HEK293 (cell line): ENCODE data around the gene SLC22A4.

Experiments used
- FEZF1 ChIP-seq: fragments of 450-650 bp; formaldehyde crosslinking; IDR thresholded peaks from 2 replicates; pipeline ENCODE4 v1.5.1; 2016; ENCODE audit warnings: missing biosample characterization, missing genetic modification characterization
- GLIS1 ChIP-seq: fragments of 450-650 bp; formaldehyde crosslinking; IDR thresholded peaks from 2 replicates; pipeline ENCODE4 v1.5.1; 2016; ENCODE audit warnings: missing biosample characterization, missing genetic modification characterization
- OSR2 ChIP-seq: fragments of 450-650 bp; formaldehyde crosslinking; IDR thresholded peaks from 2 replicates; pipeline ENCODE4 v1.5.1; 2016; ENCODE audit warnings: missing biosample characterization, missing genetic modification characterization
- SETDB1 ChIP-seq: IDR thresholded peaks from one replicate; pipeline ENCODE4 v1.6.1; 2017; ENCODE audit warnings: mild to moderate bottlenecking, low read length, moderate library complexity, mixed read lengths; ENCODE audit not compliant: insufficient read length
- SP3 ChIP-seq: fragments of 450-650 bp; formaldehyde crosslinking; IDR thresholded peaks from 2 replicates; pipeline ENCODE4 v1.5.1; 2016; ENCODE audit warnings: missing biosample characterization, missing genetic modification characterization
- WT1 ChIP-seq: fragments of 450-650 bp; formaldehyde crosslinking; IDR thresholded peaks from 2 replicates; pipeline ENCODE4 v1.5.1; 2016; ENCODE audit warnings: missing biosample characterization, missing genetic modification characterization
- YY2 ChIP-seq: fragments of 450-650 bp; formaldehyde crosslinking; IDR thresholded peaks from 2 replicates; pipeline ENCODE4 v1.5.1; 2016; ENCODE audit warnings: missing biosample characterization, missing genetic modification characterization
- ZBTB20 ChIP-seq: fragments of 450-650 bp; formaldehyde crosslinking; IDR thresholded peaks from 2 replicates; pipeline ENCODE4 v1.5.1; 2016; ENCODE audit warnings: missing biosample characterization, missing genetic modification characterization
- ZBTB21 ChIP-seq: fragments of 450-650 bp; formaldehyde crosslinking; IDR thresholded peaks from 2 replicates; pipeline ENCODE4 v1.5.1; 2017; ENCODE audit warnings: missing biosample characterization, missing genetic modification characterization
- ZIC2 ChIP-seq: fragments of 450-650 bp; formaldehyde crosslinking; IDR thresholded peaks from 2 replicates; pipeline ENCODE4 v1.5.1; 2016; ENCODE audit warnings: missing biosample characterization, missing genetic modification characterization
- ZNF10 ChIP-seq: fragments of 450-650 bp; formaldehyde crosslinking; IDR thresholded peaks from 2 replicates; pipeline ENCODE4 v1.5.1; 2017; ENCODE audit warnings: missing biosample characterization, missing genetic modification characterization
- ZNF132 ChIP-seq: fragments of 450-650 bp; formaldehyde crosslinking; IDR thresholded peaks from 2 replicates; pipeline ENCODE4 v1.5.1; 2017; ENCODE audit warnings: missing biosample characterization, missing genetic modification characterization, borderline replicate concordance
- ZNF138 ChIP-seq: fragments of 450-650 bp; formaldehyde crosslinking; IDR thresholded peaks from 2 replicates; pipeline ENCODE4 v1.5.1; 2016; ENCODE audit warnings: missing biosample characterization, missing genetic modification characterization, borderline replicate concordance
- ZNF202 ChIP-seq: fragments of 450-650 bp; formaldehyde crosslinking; IDR thresholded peaks from 2 replicates; pipeline ENCODE4 v1.5.1; 2016; ENCODE audit warnings: missing biosample characterization, missing genetic modification characterization, borderline replicate concordance
- ZNF341 ChIP-seq: fragments of 450-650 bp; formaldehyde crosslinking; IDR thresholded peaks from 2 replicates; pipeline ENCODE4; 2016; ENCODE audit warnings: low read depth, missing biosample characterization, missing genetic modification characterization
- ZNF354C ChIP-seq: fragments of 450-650 bp; formaldehyde crosslinking; IDR thresholded peaks from 2 replicates; pipeline ENCODE4 v1.5.1; 2016; ENCODE audit warnings: missing biosample characterization, missing genetic modification characterization, low read depth, borderline replicate concordance
- ZNF366 ChIP-seq: fragments of 450-650 bp; formaldehyde crosslinking; conservative IDR thresholded peaks from 2 replicates; pipeline ENCODE4 v1.5.1; 2016; ENCODE audit warnings: missing biosample characterization, missing genetic modification characterization
- ZNF501 ChIP-seq: fragments of 450-650 bp; formaldehyde crosslinking; IDR thresholded peaks from 2 replicates; pipeline ENCODE4 v1.5.1; 2016; ENCODE audit warnings: missing biosample characterization, missing genetic modification characterization
- ZNF514 ChIP-seq: fragments of 450-650 bp; formaldehyde crosslinking; IDR thresholded peaks from 2 replicates; pipeline ENCODE4 v1.5.1; 2016; ENCODE audit warnings: missing biosample characterization, missing genetic modification characterization
- ZNF792 ChIP-seq: fragments of 450-650 bp; formaldehyde crosslinking; IDR thresholded peaks from 2 replicates; pipeline ENCODE4 v1.5.1; 2016; ENCODE audit warnings: missing biosample characterization, missing genetic modification characterization
- ZNF837 ChIP-seq: fragments of 450-650 bp; formaldehyde crosslinking; IDR thresholded peaks from 2 replicates; pipeline ENCODE4 v1.5.1; 2016; ENCODE audit warnings: missing biosample characterization, missing genetic modification characterization
- ZNF843 ChIP-seq: fragments of 450-650 bp; formaldehyde crosslinking; IDR thresholded peaks from 2 replicates; pipeline ENCODE4 v1.5.1; 2016; ENCODE audit warnings: missing biosample characterization, missing genetic modification characterization
- TF ChIP-seq, protein P1 (sequence below): fragments of 450-650 bp; formaldehyde crosslinking; IDR thresholded peaks from 2 replicates; pipeline ENCODE4 v1.5.1; 2017; ENCODE audit warnings: missing biosample characterization, mild to moderate bottlenecking, missing genetic modification characterization, moderate library complexity
- TF ChIP-seq, protein P2 (sequence below): fragments of 450-650 bp; formaldehyde crosslinking; IDR thresholded peaks from 2 replicates; pipeline ENCODE4 v1.5.1; 2016; ENCODE audit warnings: missing biosample characterization, missing genetic modification characterization
- TF ChIP-seq, protein P3 (sequence below): fragments of 450-650 bp; formaldehyde crosslinking; IDR thresholded peaks from 2 replicates; pipeline ENCODE4 v1.5.1; 2017; ENCODE audit warnings: missing biosample characterization, missing genetic modification characterization
- TF ChIP-seq, protein P4 (sequence below): fragments of 450-650 bp; formaldehyde crosslinking; IDR thresholded peaks from 2 replicates; pipeline ENCODE4 v1.5.0; 2017; ENCODE audit warnings: missing biosample characterization, missing genetic modification characterization, borderline replicate concordance
- TF ChIP-seq, protein P5 (sequence below): fragments of 450-650 bp; formaldehyde crosslinking; optimal IDR thresholded peaks from 2 replicates; pipeline ENCODE3; 2016; ENCODE audit warnings: missing biosample characterization, mild to moderate bottlenecking, missing genetic modification characterization
- TF ChIP-seq, protein P6 (sequence below): fragments of 450-650 bp; formaldehyde crosslinking; IDR thresholded peaks from 2 replicates; pipeline ENCODE4 v1.5.1; 2017; ENCODE audit warnings: missing biosample characterization, missing genetic modification characterization

SLC22A4 gene

DNA sequence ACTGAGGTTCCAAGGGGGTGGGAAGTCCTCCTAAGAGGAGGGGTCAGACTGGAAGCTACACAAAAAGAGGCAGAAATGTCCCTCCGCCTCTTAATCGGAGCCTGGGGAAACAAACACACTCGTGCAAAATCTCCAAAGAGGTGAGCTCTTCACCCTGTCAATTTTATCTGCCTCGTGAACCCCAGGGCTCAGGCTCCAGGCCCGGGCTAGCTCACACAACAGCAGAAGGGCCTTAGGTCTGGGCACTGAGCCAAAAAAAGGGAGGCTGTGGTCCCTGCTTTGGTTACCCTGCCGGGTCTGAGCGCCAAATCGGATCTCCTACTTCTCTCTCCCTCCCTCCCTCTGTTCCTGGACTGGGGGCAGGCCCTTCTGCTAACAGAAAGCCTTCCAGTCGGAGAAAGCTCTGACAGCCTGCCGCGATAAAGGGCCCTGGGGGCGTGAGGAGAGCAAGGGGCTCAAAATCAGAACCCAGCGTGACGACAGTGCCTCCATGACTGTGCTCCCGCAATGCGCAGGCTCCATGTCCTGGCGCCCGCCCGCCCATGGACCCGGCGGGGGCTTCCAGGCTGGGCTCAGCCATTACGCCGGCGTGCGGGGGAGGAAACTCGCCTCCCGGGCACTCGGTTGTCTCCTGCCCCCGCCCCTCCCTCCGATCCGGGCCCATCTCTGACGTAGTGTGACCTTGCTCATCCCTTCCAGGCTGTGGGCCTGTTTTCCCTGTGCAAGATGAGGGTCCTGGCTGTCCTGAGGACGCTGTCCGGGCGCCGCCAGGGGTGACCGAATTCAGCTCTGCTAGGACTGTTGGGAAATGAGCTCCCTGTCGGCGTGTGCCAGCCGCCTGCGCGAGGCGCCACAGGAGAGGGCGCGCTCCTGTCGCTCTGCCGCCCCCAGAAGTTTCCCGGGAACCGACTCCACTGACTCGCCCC, 865 bp upstream of the SLC22A4 start (continued):
- 0 out of 2 replicates have a peak, but pooled peaks have one; percentile 15 for TF ChIP-seq ZNF837 (tag by site-specific recombination)
- no peak for TF ChIP-seq FEZF1 (tag by site-specific recombination)
- TF ChIP-seq ZNF341 (tag by site-specific recombination) = peak; percentile 91
- 0 out of 2 replicates have a peak, but pooled peaks have one; percentile 7 for TF ChIP-seq SP3
- TF ChIP-seq, protein P1, sequence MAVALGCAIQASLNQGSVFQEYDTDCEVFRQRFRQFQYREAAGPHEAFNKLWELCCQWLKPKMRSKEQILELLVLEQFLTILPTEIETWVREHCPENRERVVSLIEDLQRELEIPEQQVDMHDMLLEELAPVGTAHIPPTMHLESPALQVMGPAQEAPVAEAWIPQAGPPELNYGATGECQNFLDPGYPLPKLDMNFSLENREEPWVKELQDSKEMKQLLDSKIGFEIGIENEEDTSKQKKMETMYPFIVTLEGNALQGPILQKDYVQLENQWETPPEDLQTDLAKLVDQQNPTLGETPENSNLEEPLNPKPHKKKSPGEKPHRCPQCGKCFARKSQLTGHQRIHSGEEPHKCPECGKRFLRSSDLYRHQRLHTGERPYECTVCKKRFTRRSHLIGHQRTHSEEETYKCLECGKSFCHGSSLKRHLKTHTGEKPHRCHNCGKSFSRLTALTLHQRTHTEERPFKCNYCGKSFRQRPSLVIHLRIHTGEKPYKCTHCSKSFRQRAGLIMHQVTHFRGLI (tag by site-specific recombination) = peak; percentile 95
- TF ChIP-seq, protein P2, sequence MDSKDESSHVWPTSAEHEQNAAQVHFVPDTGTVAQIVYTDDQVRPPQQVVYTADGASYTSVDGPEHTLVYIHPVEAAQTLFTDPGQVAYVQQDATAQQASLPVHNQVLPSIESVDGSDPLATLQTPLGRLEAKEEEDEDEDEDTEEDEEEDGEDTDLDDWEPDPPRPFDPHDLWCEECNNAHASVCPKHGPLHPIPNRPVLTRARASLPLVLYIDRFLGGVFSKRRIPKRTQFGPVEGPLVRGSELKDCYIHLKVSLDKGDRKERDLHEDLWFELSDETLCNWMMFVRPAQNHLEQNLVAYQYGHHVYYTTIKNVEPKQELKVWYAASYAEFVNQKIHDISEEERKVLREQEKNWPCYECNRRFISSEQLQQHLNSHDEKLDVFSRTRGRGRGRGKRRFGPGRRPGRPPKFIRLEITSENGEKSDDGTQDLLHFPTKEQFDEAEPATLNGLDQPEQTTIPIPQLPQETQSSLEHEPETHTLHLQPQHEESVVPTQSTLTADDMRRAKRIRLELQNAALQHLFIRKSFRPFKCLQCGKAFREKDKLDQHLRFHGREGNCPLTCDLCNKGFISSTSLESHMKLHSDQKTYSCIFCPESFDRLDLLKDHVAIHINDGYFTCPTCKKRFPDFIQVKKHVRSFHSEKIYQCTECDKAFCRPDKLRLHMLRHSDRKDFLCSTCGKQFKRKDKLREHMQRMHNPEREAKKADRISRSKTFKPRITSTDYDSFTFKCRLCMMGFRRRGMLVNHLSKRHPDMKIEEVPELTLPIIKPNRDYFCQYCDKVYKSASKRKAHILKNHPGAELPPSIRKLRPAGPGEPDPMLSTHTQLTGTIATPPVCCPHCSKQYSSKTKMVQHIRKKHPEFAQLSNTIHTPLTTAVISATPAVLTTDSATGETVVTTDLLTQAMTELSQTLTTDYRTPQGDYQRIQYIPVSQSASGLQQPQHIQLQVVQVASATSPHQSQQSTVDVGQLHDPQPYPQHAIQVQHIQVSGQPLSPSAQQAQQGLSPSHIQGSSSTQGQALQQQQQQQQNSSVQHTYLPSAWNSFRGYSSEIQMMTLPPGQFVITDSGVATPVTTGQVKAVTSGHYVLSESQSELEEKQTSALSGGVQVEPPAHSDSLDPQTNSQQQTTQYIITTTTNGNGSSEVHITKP (tag by site-specific recombination) = peak; percentile 95
- peak; percentile 88 for TF ChIP-seq ZNF366 (tag by site-specific recombination)
- peak; percentile 90 for TF ChIP-seq ZBTB20 (tag by site-specific recombination)
- peak; percentile 89 for TF ChIP-seq ZBTB21 (tag by site-specific recombination)
- peak; percentile 66 for TF ChIP-seq ZIC2
- peak; percentile 36; the same call in 1 of the 2 replicates for TF ChIP-seq ZNF10 (tag by site-specific recombination)
- TF ChIP-seq ZNF138 (tag by site-specific recombination) = no peak
- TF ChIP-seq WT1 = no peak; the same call in none of the 2 replicates
- TF ChIP-seq, protein P3, sequence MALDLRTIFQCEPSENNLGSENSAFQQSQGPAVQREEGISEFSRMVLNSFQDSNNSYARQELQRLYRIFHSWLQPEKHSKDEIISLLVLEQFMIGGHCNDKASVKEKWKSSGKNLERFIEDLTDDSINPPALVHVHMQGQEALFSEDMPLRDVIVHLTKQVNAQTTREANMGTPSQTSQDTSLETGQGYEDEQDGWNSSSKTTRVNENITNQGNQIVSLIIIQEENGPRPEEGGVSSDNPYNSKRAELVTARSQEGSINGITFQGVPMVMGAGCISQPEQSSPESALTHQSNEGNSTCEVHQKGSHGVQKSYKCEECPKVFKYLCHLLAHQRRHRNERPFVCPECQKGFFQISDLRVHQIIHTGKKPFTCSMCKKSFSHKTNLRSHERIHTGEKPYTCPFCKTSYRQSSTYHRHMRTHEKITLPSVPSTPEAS (tag by site-specific recombination) = peak; percentile 40; the same call in 1 of the 2 replicates
- TF ChIP-seq, protein P4, sequence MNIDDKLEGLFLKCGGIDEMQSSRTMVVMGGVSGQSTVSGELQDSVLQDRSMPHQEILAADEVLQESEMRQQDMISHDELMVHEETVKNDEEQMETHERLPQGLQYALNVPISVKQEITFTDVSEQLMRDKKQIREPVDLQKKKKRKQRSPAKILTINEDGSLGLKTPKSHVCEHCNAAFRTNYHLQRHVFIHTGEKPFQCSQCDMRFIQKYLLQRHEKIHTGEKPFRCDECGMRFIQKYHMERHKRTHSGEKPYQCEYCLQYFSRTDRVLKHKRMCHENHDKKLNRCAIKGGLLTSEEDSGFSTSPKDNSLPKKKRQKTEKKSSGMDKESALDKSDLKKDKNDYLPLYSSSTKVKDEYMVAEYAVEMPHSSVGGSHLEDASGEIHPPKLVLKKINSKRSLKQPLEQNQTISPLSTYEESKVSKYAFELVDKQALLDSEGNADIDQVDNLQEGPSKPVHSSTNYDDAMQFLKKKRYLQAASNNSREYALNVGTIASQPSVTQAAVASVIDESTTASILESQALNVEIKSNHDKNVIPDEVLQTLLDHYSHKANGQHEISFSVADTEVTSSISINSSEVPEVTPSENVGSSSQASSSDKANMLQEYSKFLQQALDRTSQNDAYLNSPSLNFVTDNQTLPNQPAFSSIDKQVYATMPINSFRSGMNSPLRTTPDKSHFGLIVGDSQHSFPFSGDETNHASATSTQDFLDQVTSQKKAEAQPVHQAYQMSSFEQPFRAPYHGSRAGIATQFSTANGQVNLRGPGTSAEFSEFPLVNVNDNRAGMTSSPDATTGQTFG = no peak
- no peak for TF ChIP-seq ZNF132
- no peak for TF ChIP-seq ZNF202 (tag by site-specific recombination)
- TF ChIP-seq ZNF354C (tag by site-specific recombination) = no peak
- no peak for TF ChIP-seq ZNF514 (tag by site-specific recombination)
- TF ChIP-seq, protein P5, sequence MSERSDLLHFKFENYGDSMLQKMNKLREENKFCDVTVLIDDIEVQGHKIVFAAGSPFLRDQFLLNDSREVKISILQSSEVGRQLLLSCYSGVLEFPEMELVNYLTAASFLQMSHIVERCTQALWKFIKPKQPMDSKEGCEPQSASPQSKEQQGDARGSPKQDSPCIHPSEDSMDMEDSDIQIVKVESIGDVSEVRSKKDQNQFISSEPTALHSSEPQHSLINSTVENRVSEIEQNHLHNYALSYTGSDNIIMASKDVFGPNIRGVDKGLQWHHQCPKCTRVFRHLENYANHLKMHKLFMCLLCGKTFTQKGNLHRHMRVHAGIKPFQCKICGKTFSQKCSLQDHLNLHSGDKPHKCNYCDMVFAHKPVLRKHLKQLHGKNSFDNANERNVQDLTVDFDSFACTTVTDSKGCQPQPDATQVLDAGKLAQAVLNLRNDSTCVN (tag by site-specific recombination) = peak; percentile 95
- TF ChIP-seq ZNF501 = peak; percentile 82
- TF ChIP-seq YY2 (tag by site-specific recombination) = peak; percentile 87
- peak; percentile 38 for TF ChIP-seq OSR2
- peak; percentile 64 for TF ChIP-seq GLIS1
- TF ChIP-seq ZNF792 (tag by site-specific recombination) = no peak
- TF ChIP-seq, protein P6, sequence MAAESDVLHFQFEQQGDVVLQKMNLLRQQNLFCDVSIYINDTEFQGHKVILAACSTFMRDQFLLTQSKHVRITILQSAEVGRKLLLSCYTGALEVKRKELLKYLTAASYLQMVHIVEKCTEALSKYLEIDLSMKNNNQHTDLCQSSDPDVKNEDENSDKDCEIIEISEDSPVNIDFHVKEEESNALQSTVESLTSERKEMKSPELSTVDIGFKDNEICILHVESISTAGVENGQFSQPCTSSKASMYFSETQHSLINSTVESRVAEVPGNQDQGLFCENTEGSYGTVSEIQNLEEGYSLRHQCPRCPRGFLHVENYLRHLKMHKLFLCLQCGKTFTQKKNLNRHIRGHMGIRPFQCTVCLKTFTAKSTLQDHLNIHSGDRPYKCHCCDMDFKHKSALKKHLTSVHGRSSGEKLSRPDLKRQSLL (tag by site-specific recombination) = peak; percentile 99
- TF ChIP-seq ZNF843 (tag by site-specific recombination) = peak; percentile 42; the same call in 1 of the 2 replicates
- TF ChIP-seq SETDB1 = no peak
